Stimulated activated CD8-positive, alpha-beta memory T cell treated with anti-CD3 and anti-CD28 coated beads, Interleukin-15, amount 100 ng/mL, for 4 hours (primary cell): ENCODE data around the gene KRTAP26-1.

Experiments used
- DNase-seq, 2 donors: peaks; one replicate each; pipeline ENCODE4 v3.0.0-alpha.2; 2020; ENCODE audit warnings: low read depth in 2 of 2

KRTAP26-1 gene, protein sequence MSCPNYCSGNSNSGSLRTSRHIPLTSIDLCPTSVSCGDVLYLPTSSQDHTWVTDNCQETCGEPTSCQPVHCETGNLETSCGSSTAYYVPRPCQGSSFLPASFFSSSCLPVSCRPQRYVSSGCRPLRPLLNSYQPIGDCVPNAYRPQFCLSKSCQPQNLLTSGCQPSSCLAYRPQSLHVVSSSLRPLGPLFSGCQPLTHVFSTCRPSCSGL

DNA sequence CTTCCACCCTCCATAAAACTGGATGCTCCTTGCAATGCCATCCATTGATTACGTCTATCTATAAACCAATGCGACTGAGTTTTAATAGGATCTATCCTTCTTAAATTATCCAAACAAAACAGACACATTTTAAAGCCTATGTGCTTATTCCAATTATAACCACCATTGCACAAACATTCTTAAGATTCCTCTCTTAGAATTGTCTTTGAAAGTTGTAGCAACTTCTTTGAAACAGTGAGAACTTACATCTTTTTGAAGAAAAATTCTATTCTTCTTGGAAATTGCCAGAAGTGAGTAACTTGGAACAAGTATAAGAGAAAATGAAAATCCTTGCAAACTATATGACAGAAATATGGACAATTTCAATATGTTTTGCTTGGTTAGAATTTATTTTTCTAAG lies at the start of gene KRTAP26-1:
Gene KRTAP26-1 (minus strand): TSS at position 101 of the 400 bp plus-strand sequence. CDS start 280 bp downstream, outside the sequence.
- DNase-seq: no peak

- DNase-seq: no peak
Observed at GRCh38 chr21:30355906-30356305, 35.8 kb upstream of the KRTAP26-1 start.

DNA sequence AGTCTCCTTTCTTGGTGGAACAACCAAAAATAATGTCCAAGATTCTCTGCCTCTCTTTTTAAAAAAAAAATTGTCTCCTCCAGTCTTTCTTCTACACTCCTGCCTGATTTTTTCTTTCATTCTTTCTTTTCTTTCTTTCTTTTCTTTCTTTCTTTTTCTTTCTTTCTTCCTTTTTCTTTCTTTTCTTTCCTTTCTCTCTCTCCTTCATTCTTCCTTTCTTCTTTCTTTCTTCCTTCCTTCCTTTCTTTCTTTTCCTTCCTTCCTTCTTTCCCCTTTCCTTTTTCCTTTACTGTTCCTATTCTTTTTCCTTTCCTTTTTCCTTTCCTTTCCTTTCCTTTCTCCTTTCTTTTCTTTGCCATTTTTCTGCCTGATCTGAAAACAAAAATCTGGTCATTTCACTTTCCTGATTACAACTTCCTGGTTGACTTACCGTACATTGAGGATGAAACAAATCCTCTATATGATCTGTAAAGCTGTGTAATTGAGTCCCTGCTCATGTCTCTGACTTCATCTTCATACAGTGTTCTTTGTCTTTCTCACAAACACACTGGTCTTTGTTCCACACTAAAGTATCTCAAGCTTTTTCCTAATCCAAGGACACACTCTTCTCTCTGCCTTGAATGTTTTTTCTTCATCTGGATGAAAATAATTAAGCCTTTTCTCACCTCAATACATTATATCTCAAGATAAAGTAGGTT lies 34.3 kb upstream of the KRTAP26-1 start:
- DNase-seq: no peak

- no peak for DNase-seq
Observed at GRCh38 chr21:30351534-30351933, 31.4 kb upstream of the KRTAP26-1 start.

DNA sequence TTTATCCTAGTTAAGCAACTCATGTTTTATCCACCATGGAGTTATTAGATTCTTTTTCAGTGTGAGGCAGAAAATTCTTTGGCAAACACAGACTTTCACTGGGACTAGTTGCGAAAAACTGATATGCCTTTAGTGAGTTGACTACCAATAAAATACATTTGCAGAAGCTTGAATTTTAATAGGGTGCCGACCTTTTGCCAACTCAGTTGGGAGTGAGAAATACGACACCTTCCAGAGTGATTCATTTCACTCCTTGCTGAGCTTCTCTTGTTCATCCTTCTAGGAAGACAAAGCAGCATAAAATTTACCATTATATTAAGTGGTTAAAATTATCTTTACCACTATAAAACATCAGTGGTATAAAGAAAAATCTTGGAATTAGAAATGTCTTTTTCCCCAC lies 29.5 kb upstream of the KRTAP26-1 start:
- DNase-seq: no peak

- DNase-seq: no peak
Observed at GRCh38 chr21:30348506-30348905, 28.4 kb upstream of the KRTAP26-1 start, which contains the start of gene KRTAP23-1. Gene KRTAP23-1, minus strand, starts transcription at chr21:30348606. Its CDS starts 0 bp downstream, at chr21:30348606.

GRCh38 chr21:30345014-30345413 lies 24.9 kb upstream of the KRTAP26-1 start:
- no peak for DNase-seq

- DNase-seq: no peak
Observed at GRCh38 chr21:30340714-30341573, 20.8 kb upstream of the KRTAP26-1 start.

GRCh38 chr21:30338717-30339116 lies 18.6 kb upstream of the KRTAP26-1 start:
- no peak for DNase-seq

DNA sequence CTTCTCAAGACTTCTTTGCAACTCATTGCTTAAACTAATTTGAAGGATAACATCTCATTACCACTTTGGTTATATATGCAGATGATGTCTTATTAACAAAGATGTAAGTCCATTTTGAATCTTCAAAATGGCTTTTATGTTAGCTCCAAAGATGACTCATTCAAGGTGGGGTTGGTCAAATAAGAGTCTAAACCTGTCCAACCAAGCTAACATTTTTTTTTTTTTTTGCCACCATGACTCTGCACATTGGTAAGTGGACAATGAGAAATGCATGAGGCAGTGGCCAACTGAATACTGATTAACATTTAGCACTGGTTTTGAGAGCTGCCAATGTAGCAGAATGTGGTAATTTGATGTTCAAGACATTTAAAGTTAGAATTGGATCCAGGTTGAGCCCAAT lies 17.7 kb upstream of the KRTAP26-1 start:
- no peak for DNase-seq

DNA sequence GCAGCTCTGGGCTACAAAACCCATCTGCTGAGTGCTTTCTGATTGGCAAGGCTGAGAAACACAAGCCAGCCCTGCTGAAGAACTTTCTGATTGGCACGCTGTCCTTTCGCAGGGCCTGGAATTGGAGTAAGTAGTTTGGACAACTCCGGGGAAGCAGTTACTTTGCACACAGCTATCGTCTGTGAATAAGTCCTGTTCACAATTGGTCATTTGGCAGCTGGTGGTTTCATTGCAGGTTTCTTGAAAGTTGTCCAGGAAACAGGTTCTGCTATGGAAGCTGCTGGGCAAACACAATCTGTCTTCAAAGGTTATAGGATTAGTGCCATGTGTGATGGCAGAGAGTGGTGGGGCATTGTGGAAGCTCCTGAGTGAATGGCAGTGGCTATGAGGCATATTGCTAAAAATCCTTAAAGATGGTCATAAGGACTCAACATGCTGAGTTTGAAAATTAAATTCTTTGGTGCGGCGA lies 17.2 kb upstream of the KRTAP26-1 start, which contains the start of gene KRTAP27-1:
Gene KRTAP27-1 (minus strand): TSS at position 419 of the 469 bp plus-strand sequence. CDS start 26 bp downstream, at position 393.
- DNase-seq: no peak

DNA sequence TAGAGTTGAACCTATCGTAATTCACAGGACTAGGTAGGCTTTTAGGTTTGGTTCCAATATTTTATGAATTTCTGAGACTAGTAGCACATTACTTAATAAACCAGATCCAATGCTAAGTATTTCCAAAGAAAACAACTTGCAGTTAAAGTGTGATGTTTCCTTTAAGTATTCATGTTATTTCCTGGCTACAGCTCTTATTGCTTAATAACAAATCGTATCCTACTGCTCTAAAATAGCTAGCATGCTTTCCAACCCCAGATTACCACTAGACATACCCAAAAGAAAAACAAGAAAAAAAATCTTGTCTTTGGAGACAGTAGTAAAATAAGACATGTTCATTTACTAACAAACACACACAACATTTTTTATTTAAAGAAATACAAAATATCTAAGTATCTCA lies 16.5 kb upstream of the KRTAP26-1 start:
- no peak for DNase-seq

DNA sequence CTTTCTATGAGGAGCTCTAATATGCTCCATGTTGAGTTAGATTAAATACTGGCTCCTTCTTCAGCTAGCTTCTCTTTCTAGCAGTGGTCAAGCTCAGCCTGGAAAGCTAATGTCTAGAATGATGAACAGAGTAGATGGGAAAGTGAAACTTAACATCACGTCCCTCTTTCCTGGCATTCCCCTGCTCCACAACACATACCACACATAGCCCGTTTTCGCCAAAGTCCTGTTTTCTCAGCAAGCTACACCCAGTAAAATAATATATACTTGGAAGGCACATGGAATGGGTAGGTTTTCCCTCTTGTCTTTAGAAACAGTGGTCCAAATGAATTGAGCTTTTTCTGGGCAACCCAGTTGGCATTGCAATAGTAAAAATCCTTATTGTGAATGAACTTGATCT lies 13.6 kb upstream of the KRTAP26-1 start:
- DNase-seq: no peak

DNA sequence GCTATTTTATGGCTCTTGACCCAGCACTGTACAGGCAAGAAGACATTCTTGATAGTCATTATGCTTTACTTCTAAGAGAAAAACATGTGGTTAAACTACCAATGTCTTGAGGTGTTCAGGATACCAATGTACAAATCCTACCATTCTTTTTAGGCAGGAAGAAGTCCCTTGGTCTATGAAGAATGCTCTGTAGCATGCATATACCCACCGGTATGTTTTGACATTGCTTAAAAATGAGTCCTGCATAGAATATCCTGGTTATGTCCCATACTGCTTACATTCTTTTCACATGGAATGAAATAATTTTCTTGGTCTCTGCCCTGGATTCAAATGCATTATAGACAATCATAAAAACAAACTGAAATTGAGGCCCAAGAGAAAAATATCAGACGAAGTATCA lies 12.6 kb upstream of the KRTAP26-1 start:
- no peak for DNase-seq

DNA sequence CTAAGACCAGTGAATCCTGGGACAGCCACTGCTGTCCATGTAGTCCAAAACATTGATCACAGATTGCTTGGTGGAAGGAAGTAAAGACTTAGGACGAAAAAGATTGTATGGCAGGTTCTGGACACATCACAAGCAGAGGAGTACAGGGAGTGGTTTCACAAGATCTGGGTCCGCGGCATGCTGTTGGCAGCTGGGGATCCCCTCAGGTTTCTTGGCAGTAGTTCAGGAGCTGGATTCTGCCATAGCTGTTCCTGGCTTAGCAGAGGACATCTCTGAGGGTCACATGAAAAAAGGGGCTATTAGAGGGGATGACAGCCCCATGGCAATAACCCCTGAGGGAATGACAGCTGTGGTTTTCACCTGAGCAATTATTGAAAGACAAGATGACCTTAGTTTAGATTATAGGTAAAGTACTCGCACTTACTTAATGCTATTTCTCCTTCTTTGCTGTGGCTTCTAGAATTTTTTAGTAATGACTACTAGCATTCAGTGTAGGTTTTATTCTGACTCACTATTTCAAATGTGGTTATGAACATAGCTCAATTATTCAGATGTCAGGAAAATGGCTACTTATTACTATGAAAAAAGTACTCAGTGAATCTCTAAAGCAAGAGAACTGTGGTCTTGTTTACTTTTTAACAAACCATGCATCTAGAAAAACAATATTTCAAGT lies 9.2 kb upstream of the KRTAP26-1 start:
- no peak for DNase-seq

DNA sequence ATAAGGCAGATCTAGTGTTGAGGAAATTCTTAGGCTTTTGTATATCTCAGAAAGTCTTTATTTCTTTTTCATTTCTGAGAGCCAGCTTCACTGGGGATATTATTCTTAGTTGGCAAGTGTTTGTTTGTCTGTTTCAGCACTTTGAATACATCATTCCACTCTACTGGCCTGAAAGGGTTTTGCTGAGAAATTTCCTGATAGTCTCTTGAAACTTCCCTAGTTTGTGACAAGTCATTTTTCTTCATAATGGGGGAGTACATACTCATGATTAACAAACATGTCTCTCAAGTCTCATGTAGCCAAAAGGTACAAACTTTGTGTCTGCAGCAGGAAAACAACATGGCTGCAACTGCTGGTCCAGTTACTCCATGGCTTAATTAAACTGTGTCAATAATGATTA lies 6.3 kb upstream of the KRTAP26-1 start:
- DNase-seq: no peak

- no peak for DNase-seq
Observed at GRCh38 chr21:30315701-30316100, 4.4 kb downstream of the KRTAP26-1 start.

- DNase-seq: no peak
Observed at GRCh38 chr21:30306884-30307283, 13.2 kb downstream of the KRTAP26-1 start.

DNA sequence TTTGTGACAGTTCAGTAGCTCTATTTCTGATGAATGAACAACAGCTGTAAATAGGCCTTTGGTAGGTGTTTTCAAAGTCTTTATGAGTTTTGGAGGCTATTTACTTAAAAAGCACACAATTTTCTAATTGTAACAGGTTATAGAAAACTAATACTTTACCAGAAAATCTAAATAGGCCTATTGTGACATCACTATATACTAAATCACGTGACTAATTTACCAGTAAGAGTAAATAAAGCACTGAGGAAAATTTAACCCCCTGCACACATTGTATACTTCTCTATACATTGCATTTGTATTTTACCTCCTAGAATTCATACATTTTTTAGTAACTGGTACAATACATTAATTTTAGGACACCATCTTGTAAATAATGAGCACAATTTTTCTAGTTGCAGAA lies 15.0 kb downstream of the KRTAP26-1 start:
- no peak for DNase-seq

GRCh38 chr21:30289215-30289614 lies 30.9 kb downstream of the KRTAP26-1 start, which contains the start of gene KRTAP25-1:
Gene KRTAP25-1, minus strand, starts transcription at chr21:30289514. Its CDS starts 24 bp downstream, at chr21:30289490.
- DNase-seq: no peak

DNA sequence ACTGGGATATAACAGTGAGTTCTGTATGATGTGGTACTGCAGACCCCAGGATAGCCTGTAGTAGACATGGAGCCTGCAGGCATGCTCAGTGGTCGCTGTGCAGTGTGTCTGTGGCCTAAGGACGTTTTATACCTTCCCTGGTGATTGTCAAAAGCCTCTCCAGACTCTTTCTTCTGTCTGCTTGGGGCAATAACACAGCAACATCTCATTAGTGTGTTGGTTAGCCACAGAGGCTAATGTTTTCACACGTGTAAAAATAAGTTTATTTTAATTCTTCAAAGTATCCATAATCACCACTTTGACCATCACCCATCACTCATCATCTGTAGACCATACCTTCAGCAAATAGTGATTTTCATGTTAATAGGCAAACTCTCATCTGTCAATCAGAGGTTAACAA lies 37.3 kb downstream of the KRTAP26-1 start, which contains the start of gene KRTAP24-1:
Gene KRTAP24-1 (minus strand): TSS at position 101 of the 400 bp plus-strand sequence. CDS start 18 bp downstream, at position 83.
- DNase-seq: no peak
